Measurements from ENCODE around the gene NLGN4Y.

DNA sequence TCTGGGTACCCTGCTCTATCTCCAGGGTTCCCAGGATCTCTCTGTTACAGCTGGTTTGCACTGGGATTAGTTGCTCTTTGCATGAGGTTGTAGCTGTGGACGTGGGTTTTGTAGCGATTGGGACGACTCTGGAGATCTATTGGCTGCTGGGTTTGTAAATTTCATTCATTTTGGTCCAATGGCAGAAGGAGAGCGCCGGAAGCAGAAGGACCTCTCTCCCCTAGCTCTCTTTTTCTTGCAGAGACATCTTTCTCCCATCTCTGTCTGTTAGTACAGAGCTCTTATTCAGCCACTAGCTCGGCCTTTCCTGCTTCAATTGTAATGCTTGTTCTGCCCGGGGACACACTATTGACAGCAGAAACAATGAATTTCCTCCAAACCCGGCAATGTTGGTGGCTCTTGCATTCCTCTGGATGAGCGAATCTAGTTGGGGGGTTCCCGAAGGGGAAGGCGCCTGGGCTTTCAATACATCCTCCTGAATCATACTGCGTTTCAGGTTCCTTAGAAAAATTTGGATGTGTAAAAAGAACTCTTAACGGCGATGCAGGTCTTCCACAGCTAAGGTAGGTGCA lies 1.9 kb upstream of the NLGN4Y start:
- TF ChIP-seq, protein P1, sequence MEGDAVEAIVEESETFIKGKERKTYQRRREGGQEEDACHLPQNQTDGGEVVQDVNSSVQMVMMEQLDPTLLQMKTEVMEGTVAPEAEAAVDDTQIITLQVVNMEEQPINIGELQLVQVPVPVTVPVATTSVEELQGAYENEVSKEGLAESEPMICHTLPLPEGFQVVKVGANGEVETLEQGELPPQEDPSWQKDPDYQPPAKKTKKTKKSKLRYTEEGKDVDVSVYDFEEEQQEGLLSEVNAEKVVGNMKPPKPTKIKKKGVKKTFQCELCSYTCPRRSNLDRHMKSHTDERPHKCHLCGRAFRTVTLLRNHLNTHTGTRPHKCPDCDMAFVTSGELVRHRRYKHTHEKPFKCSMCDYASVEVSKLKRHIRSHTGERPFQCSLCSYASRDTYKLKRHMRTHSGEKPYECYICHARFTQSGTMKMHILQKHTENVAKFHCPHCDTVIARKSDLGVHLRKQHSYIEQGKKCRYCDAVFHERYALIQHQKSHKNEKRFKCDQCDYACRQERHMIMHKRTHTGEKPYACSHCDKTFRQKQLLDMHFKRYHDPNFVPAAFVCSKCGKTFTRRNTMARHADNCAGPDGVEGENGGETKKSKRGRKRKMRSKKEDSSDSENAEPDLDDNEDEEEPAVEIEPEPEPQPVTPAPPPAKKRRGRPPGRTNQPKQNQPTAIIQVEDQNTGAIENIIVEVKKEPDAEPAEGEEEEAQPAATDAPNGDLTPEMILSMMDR (IDR thresholded peaks at IDR 0.05; ENCODE audit: low read depth, low read length, poor library complexity, severe bottlenecking) = no peak
- no peak for TF ChIP-seq EZH2phosphoT487 (IDR thresholded peaks at IDR 0.05; ENCODE audit: borderline replicate concordance, low read length)
